ENCODE data around the gene GOSR2.
"Not testable (repeated sequence)": the region's sequence is repeated elsewhere in the genome, so short reads cannot be mapped to it uniquely, and the experiment has no call there.

GOSR2 gene

GRCh38 chr17:46916211-46916610 is 6.7 kb upstream of the GOSR2 start:
- no peak overlapping the region for H3K9ac ChIP-seq (ENCODE audit: low read depth, low read length)
- no peaks in the 10 kb centered on the region for H3K36me3 ChIP-seq (ENCODE audit: control insufficient read depth, insufficient read depth, low read length)
- no peaks in the 10 kb centered on the region for H3K4me1 ChIP-seq (ENCODE audit: control insufficient read depth, insufficient read depth, low read length)
- H3K4me3 ChIP-seq (ENCODE audit: low read depth, low read length): no peak overlapping the region
- no peaks in the 10 kb centered on the region for H3K9me3 ChIP-seq (ENCODE audit: control insufficient read depth, insufficient read depth, low read length)
- H3K27me3 ChIP-seq (ENCODE audit: control insufficient read depth, insufficient read depth, low read length): no peaks in the 10 kb centered on the region

GRCh38 chr17:46916623-46917022 is 6.3 kb upstream of the GOSR2 start:
- H3K4me1 ChIP-seq (ENCODE audit: control insufficient read depth, insufficient read depth, low read length): no peaks in the 10 kb centered on the region
- H3K9me3 ChIP-seq (ENCODE audit: control insufficient read depth, insufficient read depth, low read length): no peaks in the 10 kb centered on the region
- H3K9ac ChIP-seq (ENCODE audit: low read depth, low read length): no peak overlapping the region
- no peak overlapping the region for H3K4me3 ChIP-seq (ENCODE audit: low read depth, low read length)
- no peaks in the 10 kb centered on the region for H3K36me3 ChIP-seq (ENCODE audit: control insufficient read depth, insufficient read depth, low read length)
- no peaks in the 10 kb centered on the region for H3K27me3 ChIP-seq (ENCODE audit: control insufficient read depth, insufficient read depth, low read length)

GRCh38 chr17:46917041-46917440 is 5.9 kb upstream of the GOSR2 start:
- H3K36me3 ChIP-seq (ENCODE audit: control insufficient read depth, insufficient read depth, low read length): no peaks in the 10 kb centered on the region
- H3K4me1 ChIP-seq (ENCODE audit: control insufficient read depth, insufficient read depth, low read length): no peaks in the 10 kb centered on the region
- H3K9ac ChIP-seq (ENCODE audit: low read depth, low read length): no peak overlapping the region
- no peaks in the 10 kb centered on the region for H3K27me3 ChIP-seq (ENCODE audit: control insufficient read depth, insufficient read depth, low read length)
- no peak overlapping the region for H3K4me3 ChIP-seq (ENCODE audit: low read depth, low read length)
- H3K9me3 ChIP-seq (ENCODE audit: control insufficient read depth, insufficient read depth, low read length): no peaks in the 10 kb centered on the region

- Histone ChIP-seq H3K4me3 (ENCODE audit: low read depth, low read length) (no peak overlapping the region), H3K27me3 (ENCODE audit: control insufficient read depth, insufficient read depth, low read length) (no peaks in the 10 kb centered on the region), H3K9ac (ENCODE audit: low read depth, low read length) (no peak overlapping the region), H3K9me3 (ENCODE audit: control insufficient read depth, insufficient read depth, low read length) (no peaks in the 10 kb centered on the region), H3K4me1 (ENCODE audit: control insufficient read depth, insufficient read depth, low read length) (no peaks in the 10 kb centered on the region), H3K36me3 (ENCODE audit: control insufficient read depth, insufficient read depth, low read length) (no peaks in the 10 kb centered on the region)
Measured at GRCh38 chr17:46917516-46917915, 5.4 kb upstream of the GOSR2 start.

GRCh38 chr17:46921962-46922361 is 998 bp upstream of the GOSR2 start:
- H3K27me3 ChIP-seq (ENCODE audit: control insufficient read depth, insufficient read depth, low read length); H3K4me3 ChIP-seq (ENCODE audit: low read depth, low read length); H3K9ac ChIP-seq (ENCODE audit: low read depth, low read length); H3K9me3 ChIP-seq (ENCODE audit: control insufficient read depth, insufficient read depth, low read length); H3K4me1 ChIP-seq (ENCODE audit: control insufficient read depth, insufficient read depth, low read length); H3K36me3 ChIP-seq (ENCODE audit: control insufficient read depth, insufficient read depth, low read length): not testable (repeated sequence)

- no peaks in the 10 kb centered on the region for H3K9me3 ChIP-seq (ENCODE audit: control insufficient read depth, insufficient read depth, low read length)
- H3K9ac ChIP-seq (ENCODE audit: low read depth, low read length): peak overlapping the region; percentile 98
- peaks cover 3% of the 10 kb centered on the region for H3K4me1 ChIP-seq (ENCODE audit: control insufficient read depth, insufficient read depth, low read length)
- H3K27me3 ChIP-seq (ENCODE audit: control insufficient read depth, insufficient read depth, low read length): no peaks in the 10 kb centered on the region
- peak overlapping the region; percentile 95 for H3K4me3 ChIP-seq (ENCODE audit: low read depth, low read length)
- no peaks in the 10 kb centered on the region for H3K36me3 ChIP-seq (ENCODE audit: control insufficient read depth, insufficient read depth, low read length)
Measured at GRCh38 chr17:46922487-46922803, 515 bp upstream of the GOSR2 start.

GRCh38 chr17:46925185-46925868 is 2.4 kb downstream of the GOSR2 start:
- no peak overlapping the region for H3K9ac ChIP-seq (ENCODE audit: low read depth, low read length)
- no peaks in the 10 kb centered on the region for H3K9me3 ChIP-seq (ENCODE audit: control insufficient read depth, insufficient read depth, low read length)
- peaks cover 3% of the 10 kb centered on the region for H3K4me1 ChIP-seq (ENCODE audit: control insufficient read depth, insufficient read depth, low read length)
- H3K4me3 ChIP-seq (ENCODE audit: low read depth, low read length): no peak overlapping the region
- H3K36me3 ChIP-seq (ENCODE audit: control insufficient read depth, insufficient read depth, low read length): no peaks in the 10 kb centered on the region
- no peaks in the 10 kb centered on the region for H3K27me3 ChIP-seq (ENCODE audit: control insufficient read depth, insufficient read depth, low read length)

GRCh38 chr17:46928467-46929261 is 5.7 kb downstream of the GOSR2 start:
- no peaks in the 10 kb centered on the region for H3K27me3 ChIP-seq (ENCODE audit: control insufficient read depth, insufficient read depth, low read length)
- H3K4me1 ChIP-seq (ENCODE audit: control insufficient read depth, insufficient read depth, low read length): peaks cover 3% of the 10 kb centered on the region
- no peaks in the 10 kb centered on the region for H3K9me3 ChIP-seq (ENCODE audit: control insufficient read depth, insufficient read depth, low read length)
- H3K9ac ChIP-seq (ENCODE audit: low read depth, low read length): peak overlapping the region; percentile 47
- H3K4me3 ChIP-seq (ENCODE audit: low read depth, low read length): no peak overlapping the region
- peaks cover 26% of the 10 kb centered on the region for H3K36me3 ChIP-seq (ENCODE audit: control insufficient read depth, insufficient read depth, low read length)

- Histone ChIP-seq H3K4me3 (ENCODE audit: low read depth, low read length) (no peak overlapping the region), H3K4me1 (ENCODE audit: control insufficient read depth, insufficient read depth, low read length) (no peaks in the 10 kb centered on the region), H3K27me3 (ENCODE audit: control insufficient read depth, insufficient read depth, low read length) (no peaks in the 10 kb centered on the region), H3K36me3 (ENCODE audit: control insufficient read depth, insufficient read depth, low read length) (peaks cover 26% of the 10 kb centered on the region), H3K9me3 (ENCODE audit: control insufficient read depth, insufficient read depth, low read length) (no peaks in the 10 kb centered on the region), H3K9ac (ENCODE audit: low read depth, low read length) (no peak overlapping the region)
Measured at GRCh38 chr17:46929413-46929812, 6.5 kb downstream of the GOSR2 start.

- Histone ChIP-seq H3K4me3 (ENCODE audit: low read depth, low read length) (no peak overlapping the region), H3K36me3 (ENCODE audit: control insufficient read depth, insufficient read depth, low read length) (peaks cover 28% of the 10 kb centered on the region), H3K9me3 (ENCODE audit: control insufficient read depth, insufficient read depth, low read length) (no peaks in the 10 kb centered on the region), H3K4me1 (ENCODE audit: control insufficient read depth, insufficient read depth, low read length) (no peaks in the 10 kb centered on the region), H3K9ac (ENCODE audit: low read depth, low read length) (no peak overlapping the region), H3K27me3 (ENCODE audit: control insufficient read depth, insufficient read depth, low read length) (no peaks in the 10 kb centered on the region)
Measured at GRCh38 chr17:46930051-46930450, 7.1 kb downstream of the GOSR2 start.

- Histone ChIP-seq H3K4me3 (ENCODE audit: low read depth, low read length) (no peak overlapping the region), H3K4me1 (ENCODE audit: control insufficient read depth, insufficient read depth, low read length) (no peaks in the 10 kb centered on the region), H3K9ac (ENCODE audit: low read depth, low read length) (no peak overlapping the region), H3K27me3 (ENCODE audit: control insufficient read depth, insufficient read depth, low read length) (no peaks in the 10 kb centered on the region), H3K9me3 (ENCODE audit: control insufficient read depth, insufficient read depth, low read length) (no peaks in the 10 kb centered on the region), H3K36me3 (ENCODE audit: control insufficient read depth, insufficient read depth, low read length) (peaks cover 34% of the 10 kb centered on the region)
Measured at GRCh38 chr17:46931596-46931995, 8.6 kb downstream of the GOSR2 start.

- Histone ChIP-seq H3K4me3 (ENCODE audit: low read depth, low read length) (no peak overlapping the region), H3K27me3 (ENCODE audit: control insufficient read depth, insufficient read depth, low read length) (no peaks in the 10 kb centered on the region), H3K36me3 (ENCODE audit: control insufficient read depth, insufficient read depth, low read length) (peaks cover 48% of the 10 kb centered on the region), H3K9me3 (ENCODE audit: control insufficient read depth, insufficient read depth, low read length) (no peaks in the 10 kb centered on the region), H3K9ac (ENCODE audit: low read depth, low read length) (no peak overlapping the region), H3K4me1 (ENCODE audit: control insufficient read depth, insufficient read depth, low read length) (no peaks in the 10 kb centered on the region)
Measured at GRCh38 chr17:46935658-46936266, 12.8 kb downstream of the GOSR2 start.

All from iPS-15b (cell line).